Fibroblast of villous mesenchyme (primary cell): ENCODE measurements around the gene PODNL1. TPM values are rescaled to one million over a fixed set of nuclear protein-coding genes. Genes with fewer than 3 reads are reported as not detected.

Source experiments
- DNase-seq: peaks from one replicate; pipeline ENCODE4 v3.0.0-alpha.2; 2010; ENCODE audit warnings: low read depth
- H3K4me3 ChIP-seq: 2 replicates; pipeline ENCODE4 v1.5.1; 2011; ENCODE audit warnings: low read depth, mild to moderate bottlenecking, low read length
- CTCF ChIP-seq: IDR thresholded peaks from 2 replicates; pipeline ENCODE4 v1.5.1; 2012; ENCODE audit warnings: low read depth, mild to moderate bottlenecking, low read length; ENCODE audit not compliant: insufficient read depth
- total RNA-seq: library from RNA; depleted of rRNA; stranded (reverse); fragments of >200 nt; gene quantifications from 2 replicates; pipeline ENCODE4 v1.2.3, GENCODE V29; 2012

The PODNL1 gene
- total RNA-seq, 1 donor = 2.6 TPM

GRCh38 chr19:13951799-13952153, 13.6 kb upstream of the PODNL1 start:
- TF ChIP-seq CTCF = no peak
- no peak for DNase-seq
- peak overlapping the region; percentile 52 for H3K4me3 ChIP-seq

GRCh38 chr19:13951043-13951442, 12.8 kb upstream of the PODNL1 start:
- no peak overlapping the region for H3K4me3 ChIP-seq
- no peak for TF ChIP-seq CTCF
- DNase-seq = no peak

- no peak for DNase-seq
- TF ChIP-seq CTCF = no peak
- H3K4me3 ChIP-seq = no peak overlapping the region
These were observed 8.2 kb upstream of the PODNL1 start for GRCh38 chr19:13946414-13946813.

GRCh38 chr19:13942023-13942684, 3.9 kb upstream of the PODNL1 start:
- TF ChIP-seq CTCF = no peak
- no peak for DNase-seq

GRCh38 chr19:13937479-13938300, 527 bp downstream of the PODNL1 start:
- DNase-seq = no peak
- H3K4me3 ChIP-seq = peak overlapping the region; percentile 71
- no peak for TF ChIP-seq CTCF

More at GRCh38 chr19:13942023-13942684, 3.9 kb upstream of the PODNL1 start:
- H3K4me3 ChIP-seq = no peak overlapping the region

GRCh38 chr19:13935765-13936510, 2.3 kb downstream of the PODNL1 start:
- no peak for DNase-seq
- H3K4me3 ChIP-seq = no peak overlapping the region
- no peak for TF ChIP-seq CTCF
